ENCODE measurements around the gene TMEM106C. TPM values are rescaled to one million over a fixed set of nuclear protein-coding genes. Genes with fewer than 3 reads are reported as not detected.
A peak's percentile ranks its signal among the peaks of the same experiment; 100 is the strongest.

TMEM106C gene
- total RNA-seq, 1 donor from 2014 or later = 24.0 TPM

DNA sequence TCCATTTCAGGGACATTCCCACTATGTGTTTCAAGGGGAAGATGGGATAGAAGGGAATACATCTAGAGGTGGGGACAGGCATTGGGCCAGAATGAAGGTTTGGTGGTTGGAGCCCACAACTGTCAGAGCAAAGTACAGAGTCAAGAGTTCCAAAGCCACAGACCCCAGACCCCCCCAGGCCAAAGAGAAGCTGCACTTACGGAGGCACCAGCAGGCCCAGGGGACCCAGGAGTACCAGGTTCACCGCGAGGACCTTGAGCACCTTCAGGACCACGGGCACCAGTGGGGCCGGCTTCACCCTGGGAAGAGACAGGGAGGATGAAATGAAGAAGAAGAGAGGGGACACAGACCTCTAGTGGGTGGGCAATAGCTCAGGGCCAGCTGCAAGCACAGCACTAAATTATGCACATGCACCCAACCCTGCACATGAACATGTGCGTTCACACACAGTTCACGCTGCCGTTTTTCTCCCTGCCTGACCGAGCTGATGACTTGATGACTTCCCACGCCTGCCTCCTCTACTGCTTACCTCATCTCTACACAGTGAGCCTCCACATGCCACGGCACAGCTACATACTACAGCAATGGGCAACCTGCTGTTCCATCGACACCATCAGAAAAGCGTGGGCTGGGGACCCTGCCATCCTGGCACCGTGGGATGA is 24.1 kb downstream of the TMEM106C start:
- DNase-seq = no peak
- TF ChIP-seq, protein P1, sequence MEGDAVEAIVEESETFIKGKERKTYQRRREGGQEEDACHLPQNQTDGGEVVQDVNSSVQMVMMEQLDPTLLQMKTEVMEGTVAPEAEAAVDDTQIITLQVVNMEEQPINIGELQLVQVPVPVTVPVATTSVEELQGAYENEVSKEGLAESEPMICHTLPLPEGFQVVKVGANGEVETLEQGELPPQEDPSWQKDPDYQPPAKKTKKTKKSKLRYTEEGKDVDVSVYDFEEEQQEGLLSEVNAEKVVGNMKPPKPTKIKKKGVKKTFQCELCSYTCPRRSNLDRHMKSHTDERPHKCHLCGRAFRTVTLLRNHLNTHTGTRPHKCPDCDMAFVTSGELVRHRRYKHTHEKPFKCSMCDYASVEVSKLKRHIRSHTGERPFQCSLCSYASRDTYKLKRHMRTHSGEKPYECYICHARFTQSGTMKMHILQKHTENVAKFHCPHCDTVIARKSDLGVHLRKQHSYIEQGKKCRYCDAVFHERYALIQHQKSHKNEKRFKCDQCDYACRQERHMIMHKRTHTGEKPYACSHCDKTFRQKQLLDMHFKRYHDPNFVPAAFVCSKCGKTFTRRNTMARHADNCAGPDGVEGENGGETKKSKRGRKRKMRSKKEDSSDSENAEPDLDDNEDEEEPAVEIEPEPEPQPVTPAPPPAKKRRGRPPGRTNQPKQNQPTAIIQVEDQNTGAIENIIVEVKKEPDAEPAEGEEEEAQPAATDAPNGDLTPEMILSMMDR (IDR thresholded peaks at IDR 0.05; ENCODE audit: partially characterized antibody, unreplicated experiment) = no peak
- H3K9me3 Mint-ChIP-seq (ENCODE audit: unreplicated experiment) = peaks cover 7% of the 10 kb centered on the region
- peaks cover 14% of the 10 kb centered on the region for H3K27me3 Mint-ChIP-seq (ENCODE audit: unreplicated experiment)
- peak overlapping the region; percentile 20 for H3K4me3 Mint-ChIP-seq (ENCODE audit: unreplicated experiment)
- peaks cover 27% of the 10 kb centered on the region for H3K4me1 Mint-ChIP-seq (ENCODE audit: low read depth, unreplicated experiment)
- H3K27ac Mint-ChIP-seq (ENCODE audit: unreplicated experiment) = no peak overlapping the region
- no peaks in the 10 kb centered on the region for H3K36me3 Mint-ChIP-seq (ENCODE audit: unreplicated experiment)

DNA sequence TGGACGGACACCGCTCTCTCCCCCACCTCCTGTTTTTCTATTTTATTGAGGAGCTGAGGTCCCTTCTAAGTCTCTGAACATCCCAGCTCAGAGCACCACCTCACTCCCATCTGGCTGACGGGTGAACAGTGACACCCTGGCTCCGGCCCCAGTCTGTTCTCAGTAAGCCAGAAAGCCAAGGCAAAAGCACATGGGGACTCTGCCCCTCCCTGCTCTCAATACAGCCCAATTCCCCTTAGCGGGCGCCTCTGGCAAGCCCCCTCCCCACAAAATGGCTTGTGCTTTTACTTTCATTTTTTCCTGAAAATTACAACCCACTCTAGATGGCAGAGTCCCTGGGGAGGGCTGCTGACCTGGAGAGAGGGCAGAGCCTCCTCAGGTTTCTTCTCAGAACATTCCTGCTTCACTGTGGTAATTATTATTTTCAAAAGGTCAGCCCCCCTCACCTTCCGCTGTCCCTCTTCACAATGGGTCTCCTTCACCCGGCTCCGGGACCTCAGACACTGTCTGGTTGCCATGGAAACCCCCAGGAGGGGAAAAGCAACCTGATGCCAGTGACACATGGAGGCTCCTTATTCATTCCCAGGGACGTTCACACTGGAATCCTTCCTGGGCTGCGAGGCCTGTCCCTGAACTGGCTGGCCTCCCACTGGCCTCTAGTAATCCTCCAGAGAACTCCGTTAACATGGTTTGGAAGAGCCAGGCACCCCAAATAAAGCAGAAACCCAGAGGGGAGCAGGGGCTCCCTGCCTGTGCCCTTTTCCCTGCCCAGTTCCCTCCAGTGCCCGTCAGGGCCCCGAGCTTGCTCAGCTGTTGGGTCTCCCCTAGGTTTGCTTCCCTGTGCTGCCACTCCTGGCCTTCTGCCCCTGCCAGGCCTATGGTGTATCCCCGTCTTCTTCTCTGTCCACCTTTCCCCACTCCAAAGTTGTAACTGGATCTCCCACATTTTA is 25.0 kb downstream of the TMEM106C start:
- peak overlapping the region; percentile 69 for H3K4me3 Mint-ChIP-seq (ENCODE audit: unreplicated experiment)
- peaks cover 7% of the 10 kb centered on the region for H3K9me3 Mint-ChIP-seq (ENCODE audit: unreplicated experiment)
- TF ChIP-seq, protein P1 (IDR thresholded peaks at IDR 0.05; ENCODE audit: partially characterized antibody, unreplicated experiment) = no peak
- H3K27ac Mint-ChIP-seq (ENCODE audit: unreplicated experiment) = peak overlapping the region; percentile 29
- peak; percentile 44 for DNase-seq
- peaks cover 14% of the 10 kb centered on the region for H3K27me3 Mint-ChIP-seq (ENCODE audit: unreplicated experiment)
- no peaks in the 10 kb centered on the region for H3K36me3 Mint-ChIP-seq (ENCODE audit: unreplicated experiment)
- H3K4me1 Mint-ChIP-seq (ENCODE audit: low read depth, unreplicated experiment) = peaks cover 27% of the 10 kb centered on the region

DNA sequence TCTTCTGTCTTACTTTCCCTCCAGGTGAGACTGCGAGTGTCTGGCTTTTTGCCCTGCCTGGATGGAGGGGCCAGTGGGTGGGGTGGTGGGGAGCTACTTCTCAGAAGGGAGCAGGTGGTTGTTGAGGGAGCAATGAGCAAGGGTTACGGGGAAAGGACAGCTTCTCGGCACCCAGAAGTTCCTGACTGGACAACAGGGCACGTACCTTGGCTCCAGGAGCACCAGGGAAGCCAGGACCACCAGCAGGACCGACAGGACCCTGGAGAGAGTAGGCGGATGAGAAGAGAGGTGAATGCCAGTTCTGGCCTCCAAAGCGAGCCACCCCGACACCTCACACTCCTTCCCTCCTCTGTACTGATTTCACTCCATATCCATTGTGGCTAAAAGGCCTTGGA is 25.6 kb downstream of the TMEM106C start:
- no peak for DNase-seq
- TF ChIP-seq, protein P1 (IDR thresholded peaks at IDR 0.05; ENCODE audit: partially characterized antibody, unreplicated experiment) = no peak
- Mint-ChIP-seq H3K27me3 (ENCODE audit: unreplicated experiment) (peaks cover 14% of the 10 kb centered on the region), H3K36me3 (ENCODE audit: unreplicated experiment) (no peaks in the 10 kb centered on the region), H3K4me3 (ENCODE audit: unreplicated experiment) (peak overlapping the region; percentile 69), H3K27ac (ENCODE audit: unreplicated experiment) (peak overlapping the region; percentile 29), H3K9me3 (ENCODE audit: unreplicated experiment) (peaks cover 7% of the 10 kb centered on the region), H3K4me1 (ENCODE audit: low read depth, unreplicated experiment) (peaks cover 27% of the 10 kb centered on the region)

DNA sequence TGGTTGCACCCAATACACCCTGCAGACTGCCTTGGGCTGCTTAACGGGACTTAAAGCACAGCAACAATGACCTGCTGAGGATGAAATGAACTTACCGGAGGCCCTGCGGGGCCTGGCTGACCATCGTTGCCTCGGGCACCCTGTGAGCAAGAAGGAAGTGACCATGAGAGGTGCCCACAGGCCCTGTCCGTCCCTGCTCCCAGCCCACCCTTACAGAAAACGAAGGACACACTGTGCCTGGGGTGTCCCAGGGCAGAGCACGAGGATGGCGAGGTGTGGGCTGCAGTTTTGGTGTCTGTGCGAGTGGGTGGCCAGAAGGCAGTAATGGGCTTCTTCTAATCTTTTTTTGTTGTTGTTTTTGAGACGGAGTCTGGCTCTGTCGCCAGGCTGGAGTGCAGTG is 26.3 kb downstream of the TMEM106C start:
- no peak overlapping the region for H3K4me3 Mint-ChIP-seq (ENCODE audit: unreplicated experiment)
- peaks cover 27% of the 10 kb centered on the region for H3K4me1 Mint-ChIP-seq (ENCODE audit: low read depth, unreplicated experiment)
- H3K27me3 Mint-ChIP-seq (ENCODE audit: unreplicated experiment) = peaks cover 12% of the 10 kb centered on the region
- TF ChIP-seq, protein P1 (IDR thresholded peaks at IDR 0.05; ENCODE audit: partially characterized antibody, unreplicated experiment) = no peak
- H3K27ac Mint-ChIP-seq (ENCODE audit: unreplicated experiment) = no peak overlapping the region
- no peak for DNase-seq
- peaks cover 6% of the 10 kb centered on the region for H3K9me3 Mint-ChIP-seq (ENCODE audit: unreplicated experiment)
- no peaks in the 10 kb centered on the region for H3K36me3 Mint-ChIP-seq (ENCODE audit: unreplicated experiment)
